Immature natural killer cell (primary cell): ENCODE data around the gene HLA-DPB1. TPM values are rescaled to one million over a fixed set of nuclear protein-coding genes. Genes with fewer than 3 reads are reported as not detected.
A peak's percentile ranks its signal among the peaks of the same experiment; 100 is the strongest.

Source experiments
- DNase-seq, 3 donors: peaks; one replicate each; pipeline ENCODE4 v3.0.0; 2022; ENCODE audit warnings: mixed read lengths in 1 of 3
- H3K27ac Mint-ChIP-seq, 6 donors: one replicate each; pipeline ENCODE4 v1.8.0; 2020; ENCODE audit warnings: mixed read lengths in 6 of 6, mild to moderate bottlenecking in 5 of 6, inconsistent platforms in 4 of 6, moderate library complexity in 3 of 6
- H3K27me3 Mint-ChIP-seq, 3 donors: one replicate each; pipeline ENCODE4 v1.8.0; 2020 to 2021; ENCODE audit warnings: low read depth in 3 of 3, mild to moderate bottlenecking in 3 of 3, mixed read lengths in 3 of 3, moderate library complexity in 3 of 3, inconsistent platforms in 1 of 3
- H3K36me3 Mint-ChIP-seq, 3 donors: one replicate each; pipeline ENCODE4 v1.8.0; 2020; ENCODE audit warnings: mixed read lengths in 3 of 3, inconsistent platforms in 2 of 3, mild to moderate bottlenecking in 2 of 3
- H3K4me1 Mint-ChIP-seq, 2 donors: one replicate each; pipeline ENCODE4 v1.8.0; 2020; ENCODE audit warnings: inconsistent platforms in 2 of 2, mild to moderate bottlenecking in 2 of 2, mixed read lengths in 2 of 2, moderate library complexity in 1 of 2
- H3K4me3 Mint-ChIP-seq, 5 donors: one replicate each; pipeline ENCODE4 v1.8.0; 2020; ENCODE audit warnings: mild to moderate bottlenecking in 5 of 5, mixed read lengths in 5 of 5, inconsistent platforms in 3 of 5, moderate library complexity in 3 of 5
- H3K9me3 Mint-ChIP-seq, 6 donors: one replicate each; pipeline ENCODE4 v1.8.0; 2020; ENCODE audit warnings: mild to moderate bottlenecking in 6 of 6, mixed read lengths in 6 of 6, inconsistent platforms in 4 of 6, moderate library complexity in 3 of 6
- polyA plus RNA-seq, 3 donors: library from polyadenylated mRNA; unstranded; fragments of 300-500 nt; fragmentation: Illumina TruSeq; gene quantifications; one replicate each; pipeline ENCODE4 v1.2.3, GENCODE V29; 2021

Gene HLA-DPB1
- polyA plus RNA-seq, 3 donors from 2014 or later: 183 to 353 (median 296) TPM

DNA sequence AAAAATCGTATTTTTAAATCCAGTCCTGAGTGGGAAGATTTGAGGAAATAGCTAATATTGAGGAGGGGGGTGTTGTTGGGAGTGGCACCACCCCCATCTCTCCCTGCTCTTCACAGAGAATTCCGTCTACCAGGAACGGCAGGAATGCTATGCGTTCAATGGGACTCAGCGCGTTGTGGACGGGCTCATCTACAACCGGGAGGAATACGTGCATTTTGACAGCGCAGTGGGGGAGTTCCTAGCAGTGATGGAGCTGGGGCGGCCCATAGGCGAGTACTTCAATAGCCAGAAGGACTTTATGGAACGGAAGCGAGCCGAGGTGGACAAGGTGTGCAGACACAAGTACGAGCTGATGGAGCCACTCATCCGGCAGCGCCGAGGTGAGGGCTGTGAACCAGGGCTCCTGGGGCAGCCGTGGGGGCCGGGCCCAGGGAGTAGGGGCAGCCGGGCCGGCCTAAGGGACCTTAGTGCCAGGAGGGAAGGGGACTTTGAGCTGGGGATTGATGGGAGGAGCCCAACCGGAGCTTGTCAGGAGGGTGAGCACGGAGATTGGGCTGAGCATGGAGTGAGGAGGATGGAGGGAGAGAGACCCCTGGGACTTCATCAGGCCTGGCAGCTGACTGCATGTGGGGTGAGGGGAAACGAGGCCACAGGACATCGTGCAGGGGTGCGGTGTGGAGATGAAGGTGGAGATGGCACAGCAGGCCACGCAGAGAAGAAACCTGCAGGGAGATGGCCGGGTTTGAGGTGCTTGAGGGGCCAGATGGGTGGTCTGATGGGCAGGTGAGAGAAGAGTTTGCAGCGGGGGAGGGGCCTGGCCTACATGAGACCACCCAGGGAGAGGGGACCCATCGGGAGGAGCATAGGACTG lies 41.3 kb downstream of the HLA-DPB1 start:
- H3K4me1 Mint-ChIP-seq: no peaks in the 10 kb centered on the region
- no peak overlapping the region for H3K27ac Mint-ChIP-seq

DNA sequence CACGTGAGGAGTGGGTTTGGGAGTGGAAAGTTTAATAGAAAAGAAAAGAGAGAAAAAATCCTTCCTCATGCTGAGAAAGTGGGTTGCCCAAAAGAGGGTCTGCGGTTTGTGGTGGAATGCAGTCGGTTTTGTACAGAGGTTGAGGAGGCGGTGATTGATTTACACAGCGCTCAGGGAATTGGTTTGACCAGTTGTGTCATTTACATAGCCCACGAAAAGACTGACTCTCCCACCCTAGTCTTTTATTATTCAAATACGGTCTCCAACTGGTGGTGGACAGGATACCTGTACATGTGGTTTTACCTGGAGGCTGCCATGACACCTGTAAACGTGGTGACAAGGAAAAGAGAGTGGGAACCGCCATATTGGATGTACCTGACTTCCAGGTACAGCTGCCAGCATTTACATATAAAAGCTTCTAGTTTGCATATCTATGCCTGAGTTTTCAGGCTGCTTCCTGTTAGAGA lies 42.1 kb downstream of the HLA-DPB1 start:
- DNase-seq: no peak
- Mint-ChIP-seq H3K36me3 (no peaks in the 10 kb centered on the region), H3K9me3 (no peaks in the 10 kb centered on the region), H3K27ac (no peak overlapping the region), H3K4me3 (no peak overlapping the region), H3K27me3 (peaks cover 15 to 23% (median 17%) of the 10 kb centered on the region in 3 donors), H3K4me1 (no peaks in the 10 kb centered on the region)

More for the DNA sequence above, 41.3 kb downstream of the HLA-DPB1 start:
- no peak overlapping the region for H3K4me3 Mint-ChIP-seq
- H3K36me3 Mint-ChIP-seq: no peaks in the 10 kb centered on the region
- H3K9me3 Mint-ChIP-seq: no peaks in the 10 kb centered on the region
- DNase-seq: no peak
- peaks cover 15 to 25% (median 17%) of the 10 kb centered on the region in 3 donors for H3K27me3 Mint-ChIP-seq

DNA sequence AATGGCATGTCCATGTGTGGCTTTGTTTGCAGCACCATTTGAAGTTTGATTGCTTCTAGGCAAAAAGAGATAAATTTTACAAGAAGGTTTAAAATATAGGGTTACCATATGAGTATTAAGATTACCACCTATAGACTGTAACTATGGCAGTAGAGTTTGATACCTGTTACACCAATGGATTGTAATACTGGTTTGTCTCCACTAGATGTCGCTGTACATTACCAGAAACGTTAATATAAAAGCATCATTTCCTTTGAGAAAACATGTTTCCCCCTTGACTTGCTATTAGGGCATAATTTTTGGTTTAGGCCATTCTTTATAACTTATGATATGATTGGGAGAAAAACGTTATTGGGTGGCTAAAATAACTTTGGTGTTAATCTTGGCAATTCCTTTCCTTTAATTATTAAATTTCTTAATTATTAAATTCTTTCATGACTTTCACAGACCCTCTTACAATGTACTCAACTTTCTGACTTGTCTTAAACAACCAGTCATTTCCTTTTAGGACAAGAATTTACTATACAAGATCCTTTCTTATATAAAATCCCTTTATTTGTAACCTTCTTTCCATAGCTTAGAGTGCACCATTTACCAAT lies 42.8 kb downstream of the HLA-DPB1 start:
- peaks cover 0 to 3% (median 2%) of the 10 kb centered on the region in 6 donors for H3K9me3 Mint-ChIP-seq
- no peak overlapping the region for H3K27ac Mint-ChIP-seq
- peaks cover 0 to 1% (median under 1%) of the 10 kb centered on the region in 3 donors for H3K36me3 Mint-ChIP-seq
- peak; percentile 58 to 68 (median 66) for DNase-seq
- H3K4me1 Mint-ChIP-seq: no peaks in the 10 kb centered on the region
- no peak overlapping the region for H3K4me3 Mint-ChIP-seq
- H3K27me3 Mint-ChIP-seq: peaks cover 17 to 21% (median 17%) of the 10 kb centered on the region in 3 donors

GRCh38 chr6:33120001-33120400 lies 44.2 kb downstream of the HLA-DPB1 start:
- Mint-ChIP-seq H3K4me3 (no peak overlapping the region), H3K9me3 (peaks cover 0 to 12% (median 7%) of the 10 kb centered on the region in 6 donors), H3K27me3 (peaks cover 19 to 21% (median 20%) of the 10 kb centered on the region in 3 donors), H3K36me3 (peaks cover 0 to 5% (median 4%) of the 10 kb centered on the region in 3 donors), H3K4me1 (no peaks in the 10 kb centered on the region), H3K27ac (no peak overlapping the region)
- DNase-seq: no peak

DNA sequence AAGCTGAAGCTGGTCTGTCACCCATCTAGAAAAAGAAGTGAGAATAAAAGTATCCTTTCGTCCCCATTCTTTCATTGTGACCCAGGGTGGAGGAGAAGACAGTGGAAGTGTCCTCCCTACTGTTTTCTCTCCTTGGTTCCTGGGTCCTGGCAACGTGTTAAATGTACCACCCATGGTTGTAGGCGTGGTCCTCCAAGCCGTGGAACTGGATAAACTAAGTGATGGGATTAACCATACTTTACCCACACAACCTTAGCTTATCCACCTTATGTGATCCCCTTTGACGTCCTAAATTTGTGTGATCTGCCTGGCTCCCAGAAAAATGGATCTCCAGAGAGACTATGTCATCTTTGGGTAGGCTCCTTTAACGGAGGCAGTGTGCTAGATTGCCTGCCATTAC lies 47.4 kb downstream of the HLA-DPB1 start:
- Mint-ChIP-seq H3K9me3 (peaks cover 0 to 12% (median 7%) of the 10 kb centered on the region in 6 donors), H3K4me1 (no peaks in the 10 kb centered on the region), H3K27ac (no peak overlapping the region), H3K36me3 (peaks cover 0 to 5% (median 4%) of the 10 kb centered on the region in 3 donors), H3K27me3 (peaks cover 6 to 9% (median 8%) of the 10 kb centered on the region in 3 donors), H3K4me3 (no peak overlapping the region)
- no peak for DNase-seq

- Mint-ChIP-seq H3K4me1 (no peaks in the 10 kb centered on the region), H3K27ac (no peak overlapping the region), H3K9me3 (peaks cover 0 to 12% (median 7%) of the 10 kb centered on the region in 6 donors), H3K27me3 (peaks cover 2 to 8% (median 6%) of the 10 kb centered on the region in 3 donors), H3K4me3 (no peak overlapping the region), H3K36me3 (peaks cover 0 to 5% (median 4%) of the 10 kb centered on the region in 3 donors)
- peak in 2 of 3 donors; percentile 9 to 26 for DNase-seq
Observed at GRCh38 chr6:33123732-33124524, 48.1 kb downstream of the HLA-DPB1 start.

DNA sequence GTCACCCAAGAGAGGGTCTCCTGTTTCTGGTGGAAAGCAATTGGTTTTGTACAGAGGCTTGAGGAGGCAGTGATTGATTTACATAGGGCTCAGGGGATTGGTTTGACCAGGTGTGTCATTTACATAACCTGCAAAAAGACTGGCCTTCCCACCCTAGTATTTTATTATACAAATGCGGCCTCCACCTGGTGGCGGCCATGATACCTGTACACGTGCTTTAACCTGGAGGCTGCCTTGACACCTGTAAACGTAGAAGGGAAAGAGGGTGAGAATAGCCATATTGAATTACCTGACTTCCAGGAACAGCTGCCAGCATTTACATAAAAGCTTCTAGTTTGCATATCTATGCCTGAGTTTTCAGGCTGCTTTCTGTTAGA lies 48.7 kb downstream of the HLA-DPB1 start:
- peaks cover 0 to 5% (median 4%) of the 10 kb centered on the region in 3 donors for H3K36me3 Mint-ChIP-seq
- H3K27ac Mint-ChIP-seq: no peak overlapping the region
- no peaks in the 10 kb centered on the region for H3K4me1 Mint-ChIP-seq
- peaks cover 0 to 12% (median 7%) of the 10 kb centered on the region in 6 donors for H3K9me3 Mint-ChIP-seq
- H3K27me3 Mint-ChIP-seq: peaks cover 2 to 8% (median 6%) of the 10 kb centered on the region in 3 donors
- no peak overlapping the region for H3K4me3 Mint-ChIP-seq
- DNase-seq: no peak

DNA sequence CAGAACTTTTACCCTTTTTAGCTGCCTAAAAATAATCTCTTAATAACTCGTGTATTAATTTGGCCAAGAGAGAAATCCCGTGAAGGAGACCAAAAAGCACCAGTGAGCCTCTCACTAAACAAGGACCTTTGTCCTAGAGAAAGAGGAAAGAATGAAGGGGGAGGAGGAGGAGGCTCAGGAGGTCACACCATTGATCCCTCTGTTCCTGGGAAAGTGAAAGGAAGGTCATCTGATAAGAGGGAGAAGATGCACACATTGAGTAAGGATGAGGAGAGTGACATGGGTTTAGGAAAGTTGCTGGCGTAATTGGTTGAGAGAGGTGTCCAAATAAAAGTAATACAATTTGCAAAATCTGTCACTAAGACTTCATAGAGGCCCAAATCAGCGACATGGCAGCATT lies 49.2 kb downstream of the HLA-DPB1 start:
- Mint-ChIP-seq H3K36me3 (peaks cover 0 to 5% (median 4%) of the 10 kb centered on the region in 3 donors), H3K27me3 (peaks cover 2 to 8% (median 6%) of the 10 kb centered on the region in 3 donors), H3K9me3 (peaks cover 0 to 12% (median 7%) of the 10 kb centered on the region in 6 donors), H3K4me3 (no peak overlapping the region), H3K27ac (no peak overlapping the region), H3K4me1 (no peaks in the 10 kb centered on the region)
- DNase-seq: no peak

- Mint-ChIP-seq H3K27ac (no peak overlapping the region), H3K36me3 (peaks cover 0 to 5% (median 4%) of the 10 kb centered on the region in 3 donors), H3K4me1 (no peaks in the 10 kb centered on the region), H3K4me3 (no peak overlapping the region), H3K9me3 (peaks cover under 1 to 12% (median 7%) of the 10 kb centered on the region in 6 donors), H3K27me3 (peaks cover 2 to 8% (median 6%) of the 10 kb centered on the region in 3 donors)
- DNase-seq: peak; percentile 35 to 40 (median 37)
Observed at GRCh38 chr6:33126101-33126714, 50.4 kb downstream of the HLA-DPB1 start.

DNA sequence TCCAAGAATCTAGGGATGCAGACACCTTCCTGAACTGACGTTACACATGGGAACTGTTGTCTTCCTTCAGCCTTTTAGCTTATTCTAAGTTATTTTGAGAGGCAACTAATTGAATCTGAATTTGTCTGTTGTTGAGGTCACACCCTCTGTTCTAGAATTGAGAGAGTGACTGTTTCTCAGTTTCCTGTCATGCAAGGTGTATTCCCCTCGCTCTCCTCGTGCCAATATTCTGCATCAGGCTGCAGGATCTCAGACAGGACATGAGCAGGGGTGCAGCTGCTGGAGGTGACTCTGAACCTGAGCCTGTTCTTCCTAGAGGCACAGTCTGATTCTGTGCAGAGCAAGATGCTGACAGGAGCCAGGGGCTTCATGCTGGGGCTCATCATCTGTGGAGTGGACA lies 52.5 kb downstream of the HLA-DPB1 start:
- Mint-ChIP-seq H3K4me1 (no peaks in the 10 kb centered on the region), H3K27ac (no peak overlapping the region), H3K36me3 (peaks cover 0 to 5% (median 4%) of the 10 kb centered on the region in 3 donors), H3K4me3 (no peak overlapping the region), H3K27me3 (peaks cover 2 to 6% (median 4%) of the 10 kb centered on the region in 3 donors), H3K9me3 (peaks cover 1 to 12% (median 7%) of the 10 kb centered on the region in 6 donors)
- DNase-seq: no peak

DNA sequence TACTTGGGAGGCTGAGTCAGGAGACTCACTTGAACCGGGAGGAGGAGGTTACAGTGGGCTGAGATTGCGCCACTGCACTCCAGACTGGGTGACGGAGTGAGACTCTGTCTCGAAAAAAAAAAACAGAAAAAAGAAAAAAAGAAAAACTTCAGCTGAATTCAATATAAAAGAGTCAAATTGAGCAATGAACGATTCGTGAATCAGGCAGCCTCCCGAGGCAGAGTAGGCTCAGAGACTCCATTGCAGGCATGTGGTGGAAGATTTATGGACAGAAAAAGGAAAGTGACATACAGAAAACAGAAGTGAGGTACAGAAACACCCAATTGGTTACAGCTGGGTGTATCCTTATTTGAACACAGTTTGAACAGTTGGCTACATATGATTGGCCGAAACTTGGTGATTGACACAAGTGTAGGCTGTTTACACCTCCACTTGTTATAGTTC lies 56.3 kb downstream of the HLA-DPB1 start:
- no peak for DNase-seq
- Mint-ChIP-seq H3K27me3 (peaks cover 0 to 10% (median 0%) of the 10 kb centered on the region in 3 donors), H3K4me3 (no peak overlapping the region), H3K4me1 (no peaks in the 10 kb centered on the region), H3K9me3 (peaks cover 0 to 1% (median 0%) of the 10 kb centered on the region in 6 donors), H3K36me3 (no peaks in the 10 kb centered on the region), H3K27ac (no peak overlapping the region)

- Mint-ChIP-seq H3K9me3 (no peaks in the 10 kb centered on the region), H3K36me3 (no peaks in the 10 kb centered on the region), H3K27me3 (peaks cover 0 to 18% (median 0%) of the 10 kb centered on the region in 3 donors), H3K4me3 (no peak overlapping the region), H3K27ac (no peak overlapping the region), H3K4me1 (peaks cover 0 to 6% of the 10 kb centered on the region in 2 donors)
- DNase-seq: no peak
Observed at GRCh38 chr6:33136310-33136900, 60.6 kb downstream of the HLA-DPB1 start.
